ENCODE data around the gene TPP1. TPM values are rescaled to one million over a fixed set of nuclear protein-coding genes. Genes with fewer than 3 reads are reported as not detected.

TPP1 gene
- total and polyA plus RNA-seq, 2 of the 13 experiments (the other 11 are each of a cell fraction or from before 2014, with no cell fraction given) = 13.9 to 74.6 TPM

GRCh38 chr11:6654281-6655019, 35.2 kb upstream of the TPP1 start (continued):
- TF ChIP-seq ZNF775 (CRISPR knock-in tag; IDR thresholded peaks at IDR 0.05; ENCODE audit: borderline replicate concordance) = no peak
- TF ChIP-seq CREBL2 (CRISPR knock-in tag; IDR thresholded peaks at IDR 0.05; ENCODE audit: borderline replicate concordance) = no peak
- no peak for TF ChIP-seq ELF3 (CRISPR knock-in tag; IDR thresholded peaks at IDR 0.05)
- TF ChIP-seq SOX13 (IDR thresholded peaks at IDR 0.05) = 0 out of 2 replicates have a peak, but pooled peaks have one; percentile 39
- TF ChIP-seq SOX13 (CRISPR knock-in tag; conservative IDR thresholded peaks at IDR 0.05 in 1 of 2, IDR thresholded peaks at IDR 0.05 in 1 of 2) = peak in 1 of 2 experiments; percentile 74; a peak in 2 of 4 replicates
- TF ChIP-seq ZBED4 (CRISPR knock-in tag; IDR thresholded peaks at IDR 0.05; ENCODE audit: borderline replicate concordance) = no peak
- TF ChIP-seq ZNF383 (CRISPR knock-in tag; IDR thresholded peaks at IDR 0.05; ENCODE audit: borderline replicate concordance) = no peak
- TF ChIP-seq FOXA3 (CRISPR knock-in tag; IDR thresholded peaks at IDR 0.05) = peak; percentile 57
- peak; percentile 84 for TF ChIP-seq HMG20A (CRISPR knock-in tag; IDR thresholded peaks at IDR 0.05; ENCODE audit: borderline replicate concordance)
- TF ChIP-seq CREB3 (CRISPR knock-in tag; IDR thresholded peaks at IDR 0.05) = no peak
- TF ChIP-seq XBP1 (CRISPR knock-in tag; IDR thresholded peaks at IDR 0.05) = no peak
- no peak for TF ChIP-seq ZNF781 (CRISPR knock-in tag; IDR thresholded peaks at IDR 0.05; ENCODE audit: borderline replicate concordance, not compliant biosample characterization)
- TF ChIP-seq MAFF (IDR thresholded peaks at IDR 0.05; ENCODE audit: low read depth, low read length) = no peak
- no peak for TF ChIP-seq ZNF33A (CRISPR knock-in tag; IDR thresholded peaks at IDR 0.05; ENCODE audit: borderline replicate concordance)
- no peak for TF ChIP-seq SMYD3 (CRISPR knock-in tag; IDR thresholded peaks at IDR 0.05)
- no peak for TF ChIP-seq TFE3 (CRISPR knock-in tag; IDR thresholded peaks at IDR 0.05)
- TF ChIP-seq HMGA1 (CRISPR knock-in tag; conservative IDR thresholded peaks at IDR 0.05) = no peak
- TF ChIP-seq AGO1 (IDR thresholded peaks at IDR 0.05; ENCODE audit: low read depth, low read length, poor library complexity, severe bottlenecking) = no peak
- peak; percentile 61 for TF ChIP-seq HMG20B (CRISPR knock-in tag; conservative IDR thresholded peaks at IDR 0.05)
- no peak for TF ChIP-seq ZBTB2 (CRISPR knock-in tag; IDR thresholded peaks at IDR 0.05; ENCODE audit: low read depth)
- no peak for TF ChIP-seq ZFP36 (IDR thresholded peaks at IDR 0.05; ENCODE audit: borderline replicate concordance, low read depth, low read length, partially characterized antibody)
- TF ChIP-seq RAD21 (CRISPR knock-in tag; IDR thresholded peaks at IDR 0.05) = no peak

All from HepG2 (cell line).